OCI-LY7 (cell line): Measurements from ENCODE around the gene SDK2. TPM values are rescaled to one million over a fixed set of nuclear protein-coding genes. Genes with fewer than 3 reads are reported as not detected.

Experiments used
- BruUV-seq: library from RNA; stranded (reverse); fragments of 400-500 nt; replicated peaks from 2 replicates; lab custom pipeline; 2021; lab: Mats Ljungman, UMichigan
- CTCF ChIA-PET: fragments of 300-600 bp; sonication (Branson Sonifier 250); formaldehyde crosslinking; loops from one replicate; lab custom pipeline; 2022; ENCODE audit warnings: antibody characterized with exemption; ENCODE audit not compliant: unreplicated experiment; lab: Charles Lee
- POLR2A ChIA-PET: fragments of 300-600 bp; sonication (Branson Sonifier 250); formaldehyde crosslinking; loops from one replicate; lab custom pipeline; 2022; ENCODE audit warnings: antibody characterized with exemption; lab: Charles Lee
- DNase-seq: peaks from one replicate; pipeline ENCODE4 v3.0.0-alpha.2; 2015; ENCODE audit warnings: low spot score
- H2AFZ ChIP-seq: fragments of 200-600 bp; sonication (generic), shearing (Covaris generic); 2 replicates; pipeline ENCODE4 v1.6.1; 2014; ENCODE audit warnings: mild to moderate bottlenecking, antibody characterized with exemption, low read length, moderate library complexity
- H3K27ac ChIP-seq: fragments of 200-600 bp; sonication (generic); 2 replicates; pipeline ENCODE4 v1.5.1; 2014; ENCODE audit warnings: mixed run types, low read depth, mild to moderate bottlenecking, moderate library complexity, low read length, inconsistent platforms; ENCODE audit not compliant: poor library complexity, severe bottlenecking
- H3K36me3 ChIP-seq: fragments of 200-600 bp; sonication (generic); 2 replicates; pipeline ENCODE4 v1.6.1; 2014; ENCODE audit warnings: mild to moderate bottlenecking, antibody characterized with exemption, low read length, moderate library complexity, mixed read lengths; ENCODE audit not compliant: insufficient read depth
- H3K4me1 ChIP-seq: fragments of 200-600 bp; sonication (generic); 2 replicates; pipeline ENCODE4 v1.5.1; 2014; ENCODE audit warnings: mild to moderate bottlenecking, low read length; ENCODE audit not compliant: insufficient read depth, poor library complexity, severe bottlenecking
- H3K4me2 ChIP-seq: fragments of 200-600 bp; sonication (generic); 2 replicates; pipeline ENCODE4 v1.6.1; 2014; ENCODE audit warnings: mild to moderate bottlenecking, low read length
- H3K4me3 ChIP-seq: fragments of 200-600 bp; sonication (generic); 2 replicates; pipeline ENCODE4 v1.5.1; 2014; ENCODE audit warnings: mild to moderate bottlenecking, low read depth, low read length; ENCODE audit not compliant: poor library complexity, severe bottlenecking
- H3K79me2 ChIP-seq: fragments of 200-600 bp; sonication (generic); 2 replicates; pipeline ENCODE4 v1.6.1; 2016; ENCODE audit warnings: low read depth, mild to moderate bottlenecking, low read length, moderate library complexity, mixed read lengths; ENCODE audit not compliant: insufficient read depth
- H3K9me2 ChIP-seq: fragments of 200-600 bp; sonication (generic); 2 replicates; pipeline ENCODE4 v1.6.1; 2016; ENCODE audit warnings: mild to moderate bottlenecking, low read length, mixed read lengths; ENCODE audit not compliant: insufficient read depth
- H3K9me3 ChIP-seq: fragments of 200-600 bp; sonication (generic); 2 replicates; pipeline ENCODE4 v1.6.1; 2014; ENCODE audit warnings: mild to moderate bottlenecking, mixed run types, low read length, mixed read lengths
- H4K20me1 ChIP-seq: fragments of 200-600 bp; sonication (generic); 2 replicates; pipeline ENCODE4 v1.6.1; 2014; ENCODE audit warnings: mild to moderate bottlenecking, antibody characterized with exemption, low read length, moderate library complexity, mixed read lengths; ENCODE audit not compliant: insufficient read depth
- CTCF ChIP-seq: fragments of 200-600 bp; sonication (generic); conservative IDR thresholded peaks from 2 replicates; pipeline ENCODE4 v1.5.1; 2014; ENCODE audit warnings: mild to moderate bottlenecking, antibody characterized with exemption, low read length, moderate library complexity, mixed read lengths
- EZH2phosphoT487 ChIP-seq: fragments of 200-600 bp; sonication (generic); IDR thresholded peaks from 2 replicates; pipeline ENCODE4 v1.6.1; 2018; ENCODE audit warnings: low read depth, borderline replicate concordance, mild to moderate bottlenecking, mixed run types, antibody characterized with exemption, low read length, moderate library complexity, mixed read lengths
- intact Hi-C: fragments of 100-400 bp; cut with micrococcal nuclease; formaldehyde crosslinking; loops from one replicate; pipeline ENCODE4 v1.10.0; 2022; ENCODE audit not compliant: unreplicated experiment
- total RNA-seq, 2 experiments: library from RNA; depleted of rRNA in 1 of 2; stranded (reverse); fragments of >200 nt in 1 of 2; shearing (Covaris generic) in 1 of 2; gene quantifications; 2 replicates each; pipeline ENCODE4 v1.2.3, GENCODE V29; 2014 to 2022

Gene SDK2
- total RNA-seq, 2 experiments from 2014 or later = 0.32 to 1.8 TPM

DNA sequence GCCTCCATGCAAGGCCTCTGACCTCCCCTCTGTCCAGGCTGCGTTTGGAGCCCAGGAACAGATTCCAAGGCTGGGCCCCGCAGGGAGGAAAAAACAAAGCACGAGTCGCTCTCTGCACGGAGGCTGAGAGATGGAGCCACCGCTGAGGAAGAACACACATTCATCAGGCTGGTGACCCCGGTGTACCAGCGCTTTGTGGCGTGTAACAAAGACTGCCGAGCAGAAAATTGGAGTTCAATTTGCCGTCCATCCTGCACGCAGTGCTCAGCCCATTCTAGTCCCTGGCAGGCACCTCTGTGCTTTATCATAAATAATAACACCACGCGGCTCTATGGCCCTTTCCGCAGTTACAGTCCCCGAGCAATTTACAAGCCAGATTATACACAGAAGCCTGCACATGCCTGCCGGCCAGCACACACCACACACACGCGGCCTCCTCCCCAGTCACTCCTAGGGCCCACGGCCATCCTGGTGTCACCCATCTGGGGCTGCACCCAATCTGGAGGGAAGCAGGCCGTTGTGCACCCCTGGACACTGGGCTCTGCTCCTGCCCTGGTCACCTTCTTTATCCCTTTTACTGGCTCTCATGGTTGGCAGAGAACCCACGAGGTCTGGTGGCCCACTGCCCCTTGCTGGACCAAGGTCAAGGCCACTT is 124.4 kb downstream of the SDK2 start:
- Histone ChIP-seq H4K20me1 (no peaks in the 10 kb centered on the region), H3K27ac (no peak overlapping the region), H2AFZ (no peak overlapping the region), H3K79me2 (no peaks in the 10 kb centered on the region), H3K4me3 (no peak overlapping the region), H3K4me2 (no peak overlapping the region), H3K36me3 (no peaks in the 10 kb centered on the region), H3K9me2 (no peaks in the 10 kb centered on the region), H3K9me3 (no peaks in the 10 kb centered on the region), H3K4me1 (peaks cover 9% of the 10 kb centered on the region)
- CTCF ChIA-PET = interaction anchor here (0.7 kb wide), 1 partner anchor 51 kb away, joined by 3 read pairs; no protein-coding TSS in a partner anchor
- intact Hi-C loops = no loop called here
- POLR2A ChIA-PET = interaction anchor here (1.1 kb wide), 1 partner anchor 201 kb away, joined by 5 read pairs; no protein-coding TSS in a partner anchor
- no peak for DNase-seq
- BruUV-seq = no TSS peak
- TF ChIP-seq EZH2phosphoT487 (no peak), CTCF (no peak)

DNA sequence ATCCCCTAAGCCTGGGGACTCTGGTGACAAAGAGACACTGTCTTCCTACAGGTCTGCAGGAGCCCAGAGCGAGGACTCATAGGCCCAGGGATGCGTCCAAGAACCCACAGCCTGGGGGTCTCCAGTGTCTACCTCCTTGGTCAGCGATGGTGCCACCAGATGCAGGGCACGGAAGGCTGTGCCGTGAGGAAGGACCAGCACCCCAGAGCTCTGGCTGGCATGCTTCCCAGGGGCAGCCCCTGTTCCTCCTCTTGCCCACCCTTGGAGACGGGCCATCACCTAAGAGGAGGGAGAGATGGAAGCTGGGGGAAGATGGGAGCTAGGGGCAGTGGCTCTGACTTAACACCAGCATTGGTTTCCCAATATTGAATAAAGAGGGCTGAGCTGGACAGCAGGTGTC is 125.2 kb downstream of the SDK2 start:
- Histone ChIP-seq H3K36me3 (no peaks in the 10 kb centered on the region), H2AFZ (no peak overlapping the region), H3K4me1 (peaks cover 9% of the 10 kb centered on the region), H3K79me2 (no peaks in the 10 kb centered on the region), H4K20me1 (no peaks in the 10 kb centered on the region), H3K9me2 (no peaks in the 10 kb centered on the region), H3K9me3 (no peaks in the 10 kb centered on the region), H3K27ac (no peak overlapping the region), H3K4me2 (no peak overlapping the region), H3K4me3 (no peak overlapping the region)
- no peak for TF ChIP-seq CTCF
- DNase-seq = no peak
- BruUV-seq = no TSS peak
- ChIA-PET CTCF (no interaction called here), POLR2A (interaction anchor here (1.1 kb wide), 1 partner anchor 202 kb away, joined by 5 read pairs; no protein-coding TSS in a partner anchor)
- intact Hi-C loops = no loop called here

DNA sequence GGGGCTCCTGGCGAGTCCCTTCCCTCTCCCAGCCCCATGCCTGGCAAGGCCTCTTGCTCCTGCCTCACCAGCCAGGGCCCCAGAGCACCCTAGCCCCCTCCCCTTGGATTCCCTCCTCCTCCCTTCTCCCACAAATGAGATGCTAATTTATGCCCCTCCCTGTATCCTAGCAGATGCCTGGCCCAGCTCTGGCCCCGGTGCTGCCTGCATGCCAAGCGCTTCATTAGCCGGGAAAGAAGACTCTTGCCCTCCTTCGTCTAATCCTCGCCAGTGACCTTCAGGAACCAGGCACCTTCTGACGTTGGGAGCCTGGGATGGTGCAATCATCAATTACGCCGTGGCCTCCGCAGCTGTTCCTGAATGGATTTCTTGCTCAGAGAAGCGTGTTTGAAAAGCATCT is 127.8 kb downstream of the SDK2 start:
- intact Hi-C loops = no loop called here
- no peaks in the 10 kb centered on the region for H3K9me3 ChIP-seq
- no peak overlapping the region for H3K4me3 ChIP-seq
- DNase-seq = no peak
- TF ChIP-seq EZH2phosphoT487 (no peak), CTCF (no peak)
- H2AFZ ChIP-seq = no peak overlapping the region
- no peaks in the 10 kb centered on the region for H3K79me2 ChIP-seq
- H3K9me2 ChIP-seq = no peaks in the 10 kb centered on the region
- ChIA-PET POLR2A (no interaction called here), CTCF (no interaction called here)
- no TSS peak for BruUV-seq
- no peaks in the 10 kb centered on the region for H3K36me3 ChIP-seq
- no peaks in the 10 kb centered on the region for H4K20me1 ChIP-seq
- H3K4me1 ChIP-seq = peaks cover 7% of the 10 kb centered on the region
- no peak overlapping the region for H3K4me2 ChIP-seq
- no peak overlapping the region for H3K27ac ChIP-seq
